ENCODE measurements around the gene PPP1R27.

PPP1R27 gene

GRCh38 chr17:81803728-81804558 is 30.9 kb downstream of the PPP1R27 start, which contains the start of gene GCGR:
GCGR (plus strand) TSS chr17:81804150; CDS start chr17:81809019, 4,869 bp downstream.
- no peak for DNase-seq

GRCh38 chr17:81802856-81803643 is 31.8 kb downstream of the PPP1R27 start:
- DNase-seq: no peak

DNA sequence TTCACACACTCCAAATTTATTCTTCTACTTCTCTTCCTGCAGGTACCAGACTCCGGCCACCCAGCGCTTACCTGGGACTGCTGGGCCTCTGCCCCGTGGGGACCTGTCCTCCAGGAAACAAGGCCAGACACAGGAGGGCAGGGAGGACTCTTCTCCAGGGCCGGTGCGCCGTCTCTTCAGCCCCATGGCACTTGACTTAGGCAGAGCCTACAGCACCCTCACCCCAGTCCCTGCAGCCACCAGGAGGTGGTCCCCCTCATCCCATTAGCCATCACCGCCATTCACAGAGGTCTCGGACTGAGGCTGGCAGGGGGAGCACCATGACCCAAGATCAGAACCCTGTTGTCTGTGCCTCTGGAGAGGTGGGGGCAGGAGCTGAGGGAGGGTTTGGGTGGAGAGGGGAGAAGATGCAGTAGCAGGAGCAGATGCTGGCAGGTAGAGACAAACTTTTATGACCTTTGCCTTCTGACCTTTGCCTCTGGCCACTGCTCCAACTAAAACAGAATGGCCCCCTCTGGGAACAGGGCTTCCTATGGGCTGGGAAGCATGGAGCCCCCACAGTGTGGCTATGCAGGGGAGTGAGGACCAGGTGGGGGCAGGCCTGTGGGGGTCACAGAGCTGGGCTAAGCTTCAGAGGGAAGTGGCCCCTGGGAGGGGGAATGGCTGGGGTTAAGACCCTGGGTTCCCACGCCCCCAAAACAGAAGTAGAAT is 32.6 kb downstream of the PPP1R27 start:
- no peak for DNase-seq

DNA sequence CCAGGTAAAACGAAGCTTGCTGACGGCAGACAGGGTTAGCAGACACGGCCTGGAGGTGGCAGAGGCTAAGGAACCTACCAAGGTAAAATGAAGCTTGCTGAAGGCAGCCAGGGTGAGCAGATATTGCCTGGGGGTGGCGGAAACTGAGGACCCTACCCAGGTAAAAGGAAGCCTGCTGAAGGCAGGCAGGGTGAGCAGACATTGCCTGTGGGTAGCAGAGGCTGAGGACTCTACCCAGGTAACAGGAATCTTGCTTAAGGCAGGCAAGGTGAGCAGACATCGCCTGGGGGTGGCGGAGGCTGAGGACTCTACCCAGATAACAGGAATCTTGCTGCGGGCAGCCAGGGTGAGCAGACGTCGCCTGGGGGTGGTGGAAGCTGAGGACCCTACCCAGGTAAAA is 33.5 kb downstream of the PPP1R27 start:
- no peak for DNase-seq

- DNase-seq: no peak
These were observed 40.3 kb downstream of the PPP1R27 start for GRCh38 chr17:81794509-81794908.

GRCh38 chr17:81794074-81794476 is 40.8 kb downstream of the PPP1R27 start:
- DNase-seq: no peak

- DNase-seq: no peak
These were observed 41.9 kb downstream of the PPP1R27 start for GRCh38 chr17:81792675-81793615.

Measured in stimulated activated CD4-positive, alpha-beta T cell treated with anti-CD3 and anti-CD28 coated beads, Interleukin-2, amount 100 ng/mL, for 24 hours (primary cell).